ENCODE data around the gene MYBBP1A.

DNA sequence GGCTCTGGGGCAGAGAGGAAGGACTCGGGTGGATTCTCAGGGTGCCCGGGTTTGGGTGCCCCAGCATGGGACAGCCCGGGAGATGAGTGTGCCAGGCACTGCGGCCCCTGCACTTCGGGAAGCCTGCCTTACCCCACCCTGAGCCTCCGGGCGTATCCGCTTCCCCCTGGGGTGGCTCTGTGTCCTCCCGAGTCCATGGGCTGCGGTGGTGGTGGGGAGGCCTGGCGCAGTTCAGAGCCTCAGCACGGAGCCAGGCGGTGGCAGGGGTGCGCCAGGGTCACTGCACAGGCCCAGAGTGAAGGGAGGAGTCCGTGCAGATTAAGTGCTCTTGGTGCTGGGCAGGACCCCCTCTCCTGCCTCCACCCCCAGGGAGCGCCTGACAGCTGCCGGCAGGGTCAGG, 20.7 kb downstream of the MYBBP1A start:
- TF ChIP-seq CTCF (IDR thresholded peaks at IDR 0.05) (no peak), ZFX (IDR thresholded peaks at IDR 0.05; ENCODE audit: borderline replicate concordance) (no peak)

Measured in 22Rv1 (cell line).